ENCODE results near the gene BTRC.
"Not testable (repeated sequence)": the region's sequence is repeated elsewhere in the genome, so short reads cannot be mapped to it uniquely, and the experiment has no call there.

DNA sequence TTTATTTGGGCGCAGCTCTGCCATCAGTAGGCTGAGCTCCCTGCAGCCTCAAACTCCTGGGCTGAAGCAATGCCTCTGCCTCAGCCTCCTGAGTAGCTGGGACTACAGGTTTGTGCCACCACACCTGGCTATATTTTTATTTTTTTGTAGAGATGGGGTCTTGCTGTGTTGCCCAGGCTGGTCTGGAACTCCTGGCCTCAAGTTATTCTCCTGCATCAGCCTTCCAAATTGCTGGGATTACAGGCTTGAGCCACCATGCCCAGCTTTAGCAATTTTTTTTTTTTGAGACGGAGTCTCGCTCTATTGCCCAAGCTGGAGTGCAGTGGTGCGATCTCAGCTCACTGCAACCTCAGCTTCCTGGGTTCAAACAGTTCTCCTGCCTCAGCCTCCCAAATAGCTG lies 6.9 kb downstream of the BTRC start:
- TF ChIP-seq, protein P1, sequence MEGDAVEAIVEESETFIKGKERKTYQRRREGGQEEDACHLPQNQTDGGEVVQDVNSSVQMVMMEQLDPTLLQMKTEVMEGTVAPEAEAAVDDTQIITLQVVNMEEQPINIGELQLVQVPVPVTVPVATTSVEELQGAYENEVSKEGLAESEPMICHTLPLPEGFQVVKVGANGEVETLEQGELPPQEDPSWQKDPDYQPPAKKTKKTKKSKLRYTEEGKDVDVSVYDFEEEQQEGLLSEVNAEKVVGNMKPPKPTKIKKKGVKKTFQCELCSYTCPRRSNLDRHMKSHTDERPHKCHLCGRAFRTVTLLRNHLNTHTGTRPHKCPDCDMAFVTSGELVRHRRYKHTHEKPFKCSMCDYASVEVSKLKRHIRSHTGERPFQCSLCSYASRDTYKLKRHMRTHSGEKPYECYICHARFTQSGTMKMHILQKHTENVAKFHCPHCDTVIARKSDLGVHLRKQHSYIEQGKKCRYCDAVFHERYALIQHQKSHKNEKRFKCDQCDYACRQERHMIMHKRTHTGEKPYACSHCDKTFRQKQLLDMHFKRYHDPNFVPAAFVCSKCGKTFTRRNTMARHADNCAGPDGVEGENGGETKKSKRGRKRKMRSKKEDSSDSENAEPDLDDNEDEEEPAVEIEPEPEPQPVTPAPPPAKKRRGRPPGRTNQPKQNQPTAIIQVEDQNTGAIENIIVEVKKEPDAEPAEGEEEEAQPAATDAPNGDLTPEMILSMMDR (IDR thresholded peaks at IDR 0.05; ENCODE audit: low read depth, low read length), result not testable (repeated sequence)
- TF ChIP-seq, protein P2, sequence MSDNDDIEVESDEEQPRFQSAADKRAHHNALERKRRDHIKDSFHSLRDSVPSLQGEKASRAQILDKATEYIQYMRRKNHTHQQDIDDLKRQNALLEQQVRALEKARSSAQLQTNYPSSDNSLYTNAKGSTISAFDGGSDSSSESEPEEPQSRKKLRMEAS (IDR thresholded peaks at IDR 0.05; ENCODE audit: low read depth, low read length), result not testable (repeated sequence)
- not testable (repeated sequence) for TF ChIP-seq POLR2A (IDR thresholded peaks at IDR 0.05; ENCODE audit: extremely low read depth, insufficient read length); MYC (IDR thresholded peaks at IDR 0.05; ENCODE audit: low read depth, low read length)

Data from NB4 (cell line).